ENCODE data around the gene IDS.
"Not testable (repeated sequence)": the region's sequence is repeated elsewhere in the genome, so short reads cannot be mapped to it uniquely, and the experiment has no call there.

The IDS gene

GRCh38 chrX:149497626-149498025 lies 7.5 kb downstream of the IDS start:
- no peak for DNase-seq

GRCh38 chrX:149497054-149497453 lies 8.1 kb downstream of the IDS start:
- DNase-seq = no peak

GRCh38 chrX:149495573-149496071 lies 9.5 kb downstream of the IDS start:
- DNase-seq = no peak

- no peak for DNase-seq
Measured at GRCh38 chrX:149494844-149495565, 10.1 kb downstream of the IDS start.

GRCh38 chrX:149493567-149494562 lies 11.2 kb downstream of the IDS start:
- DNase-seq = no peak

- DNase-seq = no peak
Measured at GRCh38 chrX:149491812-149492211, 13.3 kb downstream of the IDS start.

- DNase-seq = no peak
Measured at GRCh38 chrX:149490100-149490499, 15.0 kb downstream of the IDS start.

GRCh38 chrX:149488411-149489052 lies 16.6 kb downstream of the IDS start:
- not testable (repeated sequence) for DNase-seq

- DNase-seq = not testable (repeated sequence)
Measured at GRCh38 chrX:149488008-149488407, 17.1 kb downstream of the IDS start.

- DNase-seq = peak; percentile 21
Measured at GRCh38 chrX:149487292-149487691, 17.8 kb downstream of the IDS start.

GRCh38 chrX:149476513-149476912 lies 28.6 kb downstream of the IDS start:
- DNase-seq = no peak

- DNase-seq = no peak
Measured at GRCh38 chrX:149473966-149474365, 31.1 kb downstream of the IDS start.

- no peak for DNase-seq
Measured at GRCh38 chrX:149473092-149473491, 32.0 kb downstream of the IDS start.

GRCh38 chrX:149472625-149473024 lies 32.5 kb downstream of the IDS start:
- no peak for DNase-seq

- DNase-seq = no peak
Measured at GRCh38 chrX:149471397-149471796, 33.7 kb downstream of the IDS start.

- peak; percentile 78 for DNase-seq
Measured at GRCh38 chrX:149470955-149471354, 34.2 kb downstream of the IDS start.

- no peak for DNase-seq
Measured at GRCh38 chrX:149469406-149469805, 35.7 kb downstream of the IDS start.

GRCh38 chrX:149467920-149468319 lies 37.2 kb downstream of the IDS start:
- DNase-seq = no peak

- DNase-seq = no peak
Measured at GRCh38 chrX:149467461-149467860, 37.6 kb downstream of the IDS start.

- DNase-seq = no peak
Measured at GRCh38 chrX:149462849-149463248, 42.3 kb downstream of the IDS start.

GRCh38 chrX:149461746-149462145 lies 43.4 kb downstream of the IDS start:
- DNase-seq = no peak

GRCh38 chrX:149458586-149458985 lies 46.5 kb downstream of the IDS start:
- DNase-seq = no peak
